Peyer's patch (tissue), 4 donors: ENCODE measurements around the gene PLEKHG3. TPM values are rescaled to one million over a fixed set of nuclear protein-coding genes. Genes with fewer than 3 reads are reported as not detected.
"Not testable (repeated sequence)": the region's sequence is repeated elsewhere in the genome, so short reads cannot be mapped to it uniquely, and the experiment has no call there.

ENCODE experiments used
- DNase-seq, 3 donors: peaks; one replicate each; pipeline ENCODE4 v3.0.0-alpha.2; 2017 to 2019
- H3K27ac ChIP-seq, 4 donors: fragments of 200-600 bp; sonication (generic); one replicate each; pipeline ENCODE4 v1.5.1; 2016 to 2019
- H3K27me3 ChIP-seq, 2 donors: fragments of 200-600 bp; sonication (generic); one replicate each; pipeline ENCODE4 v1.5.1; 2019
- H3K36me3 ChIP-seq, 3 donors: fragments of 200-600 bp; sonication (generic); one replicate each; pipeline ENCODE4 v1.5.1; 2016 to 2019
- H3K4me1 ChIP-seq, 4 donors: fragments of 200-600 bp; sonication (generic); one replicate each; pipeline ENCODE4 v1.5.1; 2016 to 2019
- H3K4me3 ChIP-seq, 4 donors: fragments of 200-600 bp; sonication (generic); 1 replicate in 3 of 4; 2 replicates in 1 of 4; pipeline ENCODE4 v1.5.1; 2016 to 2019; ENCODE audit warnings: mild to moderate bottlenecking in 1 of 4
- H3K9me3 ChIP-seq, 4 donors: fragments of 200-600 bp; sonication (generic); one replicate each; pipeline ENCODE4 v1.5.1; 2016 to 2019; ENCODE audit warnings: mild to moderate bottlenecking in 1 of 4
- POLR2A ChIP-seq, 2 donors: fragments of 450-650 bp; IDR thresholded peaks; one replicate each; pipeline ENCODE4 v1.5.1; 2017; ENCODE audit warnings: antibody characterized with exemption in 2 of 2, mild to moderate bottlenecking in 2 of 2, moderate library complexity in 2 of 2
- total RNA-seq, 4 donors: library from RNA; depleted of rRNA; stranded (reverse); fragments of >200 nt; gene quantifications; one replicate each; pipeline ENCODE4 v1.1.0, GENCODE V29; 2016
- TF ChIP-seq, protein P1 (sequence below), 6 experiments: fragments of 450-650 bp in 4 of 6; fragments of 200-600 bp in 2 of 6; sonication (generic) in 1 of 6; IDR thresholded peaks; one replicate each; pipeline ENCODE4 v1.5.1; 2017 to 2019; ENCODE audit warnings: antibody characterized with exemption in 6 of 6, mild to moderate bottlenecking in 3 of 6, moderate library complexity in 1 of 6

PLEKHG3 gene
- total RNA-seq, 4 donors from 2014 or later, result 18.2 to 45.5 (median 31.5) TPM

DNA sequence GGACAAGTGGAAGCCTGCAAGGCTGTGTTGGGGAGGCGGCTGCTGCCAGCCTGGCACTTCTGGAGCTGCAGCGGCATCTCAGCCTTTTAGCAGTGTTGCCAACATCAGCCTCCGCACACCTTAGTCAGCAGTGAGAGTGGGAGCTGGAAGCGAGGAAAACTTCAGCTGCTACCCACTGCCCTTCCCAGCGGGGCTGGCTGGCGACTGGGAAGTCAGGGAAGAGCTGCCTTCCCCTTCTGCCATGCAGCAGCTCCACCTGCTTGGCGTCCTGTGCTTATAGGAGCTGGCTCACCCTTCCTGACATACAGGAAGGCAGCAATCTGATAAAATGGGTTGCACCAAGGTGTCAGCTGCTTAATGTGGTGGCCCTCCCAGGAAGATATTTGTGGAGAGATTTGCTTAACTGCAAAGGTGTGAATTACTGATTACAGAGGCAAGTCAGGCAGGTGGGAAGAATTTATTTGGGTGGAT, 15.4 kb upstream of the PLEKHG3 start:
- H3K36me3 ChIP-seq, result no peaks in the 10 kb centered on the region
- H3K27me3 ChIP-seq, result no peaks in the 10 kb centered on the region
- TF ChIP-seq, protein P1, sequence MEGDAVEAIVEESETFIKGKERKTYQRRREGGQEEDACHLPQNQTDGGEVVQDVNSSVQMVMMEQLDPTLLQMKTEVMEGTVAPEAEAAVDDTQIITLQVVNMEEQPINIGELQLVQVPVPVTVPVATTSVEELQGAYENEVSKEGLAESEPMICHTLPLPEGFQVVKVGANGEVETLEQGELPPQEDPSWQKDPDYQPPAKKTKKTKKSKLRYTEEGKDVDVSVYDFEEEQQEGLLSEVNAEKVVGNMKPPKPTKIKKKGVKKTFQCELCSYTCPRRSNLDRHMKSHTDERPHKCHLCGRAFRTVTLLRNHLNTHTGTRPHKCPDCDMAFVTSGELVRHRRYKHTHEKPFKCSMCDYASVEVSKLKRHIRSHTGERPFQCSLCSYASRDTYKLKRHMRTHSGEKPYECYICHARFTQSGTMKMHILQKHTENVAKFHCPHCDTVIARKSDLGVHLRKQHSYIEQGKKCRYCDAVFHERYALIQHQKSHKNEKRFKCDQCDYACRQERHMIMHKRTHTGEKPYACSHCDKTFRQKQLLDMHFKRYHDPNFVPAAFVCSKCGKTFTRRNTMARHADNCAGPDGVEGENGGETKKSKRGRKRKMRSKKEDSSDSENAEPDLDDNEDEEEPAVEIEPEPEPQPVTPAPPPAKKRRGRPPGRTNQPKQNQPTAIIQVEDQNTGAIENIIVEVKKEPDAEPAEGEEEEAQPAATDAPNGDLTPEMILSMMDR (IDR thresholded peaks at IDR 0.05), result no peak
- peak in 1 of 2 donors; percentile 9 for TF ChIP-seq POLR2A (IDR thresholded peaks at IDR 0.05)
- H3K4me3 ChIP-seq, result no peak overlapping the region
- H3K4me1 ChIP-seq, result no peaks in the 10 kb centered on the region
- no peak for DNase-seq
- H3K9me3 ChIP-seq, result no peaks in the 10 kb centered on the region
- peak overlapping the region in 1 of 4 donors; percentile 15 for H3K27ac ChIP-seq

DNA sequence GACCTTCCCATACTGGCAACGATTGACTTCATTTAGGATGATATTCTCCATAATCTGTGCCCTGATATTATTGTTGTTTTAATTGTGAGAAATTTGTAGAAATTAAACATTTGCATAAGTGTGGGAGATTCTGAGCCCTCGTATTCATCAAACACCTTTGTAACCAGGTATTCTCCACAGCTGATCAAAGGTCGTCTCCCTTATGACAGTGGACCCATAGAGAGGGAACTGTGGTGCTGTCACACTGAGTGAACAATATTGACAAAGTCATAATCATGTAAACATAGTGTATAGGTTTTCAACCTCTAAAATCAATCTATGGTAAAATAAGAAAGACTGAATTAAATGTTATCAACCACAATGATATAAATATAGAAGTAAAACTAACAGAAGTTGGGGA, 14.9 kb upstream of the PLEKHG3 start:
- H3K36me3 ChIP-seq, result no peaks in the 10 kb centered on the region
- H3K27me3 ChIP-seq, result no peaks in the 10 kb centered on the region
- H3K27ac ChIP-seq, result peak overlapping the region in 1 of 4 donors; percentile 15
- no peaks in the 10 kb centered on the region for H3K9me3 ChIP-seq
- H3K4me3 ChIP-seq, result no peak overlapping the region
- no peak for TF ChIP-seq POLR2A (IDR thresholded peaks at IDR 0.05)
- TF ChIP-seq, protein P1 (IDR thresholded peaks at IDR 0.05), result no peak
- DNase-seq, result no peak
- H3K4me1 ChIP-seq, result no peaks in the 10 kb centered on the region

DNA sequence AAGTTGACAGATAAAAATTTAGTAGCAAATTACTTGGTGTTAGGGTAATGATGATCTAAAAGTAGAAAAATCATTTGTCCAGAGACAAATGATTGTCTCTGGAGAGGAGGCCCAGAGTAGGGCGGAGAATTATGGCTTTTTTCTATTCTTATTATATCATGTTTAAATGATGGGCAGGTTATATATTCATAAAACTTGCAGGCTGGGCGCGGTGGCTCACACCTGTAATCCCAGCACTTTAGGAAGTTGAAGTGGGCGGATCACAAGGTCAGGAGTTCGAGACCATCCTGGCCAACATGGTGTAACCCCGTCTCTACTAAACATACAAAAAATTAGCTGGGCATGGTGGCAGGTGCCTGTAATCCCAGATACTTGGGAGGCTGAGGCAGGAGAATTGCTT, 13.6 kb upstream of the PLEKHG3 start:
- H3K4me1 ChIP-seq, H3K27ac ChIP-seq, H3K9me3 ChIP-seq, H3K36me3 ChIP-seq, H3K4me3 ChIP-seq, H3K27me3 ChIP-seq: not testable (repeated sequence)
- peak in 1 of 3 donors; percentile 40 for DNase-seq

DNA sequence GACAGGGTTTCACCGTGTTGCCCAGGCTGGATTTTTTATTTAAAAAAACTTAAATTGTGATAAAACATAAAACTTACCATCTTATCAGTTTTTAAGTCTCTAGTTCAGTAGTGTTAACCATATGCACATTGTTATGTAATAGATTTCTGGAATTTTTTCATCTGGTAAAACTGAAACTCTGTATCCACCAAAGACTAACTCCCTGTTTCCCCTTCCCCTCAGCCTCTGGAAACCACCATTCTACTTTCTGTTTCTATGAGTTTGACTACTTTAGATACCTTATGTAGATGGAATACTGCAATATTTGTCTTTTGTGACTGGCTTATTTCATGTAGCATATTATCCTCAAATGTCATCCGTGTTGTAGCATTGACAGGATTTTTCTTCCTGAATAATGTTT, 12.8 kb upstream of the PLEKHG3 start:
- no peaks in the 10 kb centered on the region for H3K9me3 ChIP-seq
- DNase-seq, result no peak
- no peaks in the 10 kb centered on the region for H3K36me3 ChIP-seq
- no peaks in the 10 kb centered on the region for H3K4me1 ChIP-seq
- H3K4me3 ChIP-seq, result no peak overlapping the region
- H3K27me3 ChIP-seq, result no peaks in the 10 kb centered on the region
- no peak overlapping the region for H3K27ac ChIP-seq
- TF ChIP-seq, protein P1 (IDR thresholded peaks at IDR 0.05), result no peak
- no peak for TF ChIP-seq POLR2A (IDR thresholded peaks at IDR 0.05)

DNA sequence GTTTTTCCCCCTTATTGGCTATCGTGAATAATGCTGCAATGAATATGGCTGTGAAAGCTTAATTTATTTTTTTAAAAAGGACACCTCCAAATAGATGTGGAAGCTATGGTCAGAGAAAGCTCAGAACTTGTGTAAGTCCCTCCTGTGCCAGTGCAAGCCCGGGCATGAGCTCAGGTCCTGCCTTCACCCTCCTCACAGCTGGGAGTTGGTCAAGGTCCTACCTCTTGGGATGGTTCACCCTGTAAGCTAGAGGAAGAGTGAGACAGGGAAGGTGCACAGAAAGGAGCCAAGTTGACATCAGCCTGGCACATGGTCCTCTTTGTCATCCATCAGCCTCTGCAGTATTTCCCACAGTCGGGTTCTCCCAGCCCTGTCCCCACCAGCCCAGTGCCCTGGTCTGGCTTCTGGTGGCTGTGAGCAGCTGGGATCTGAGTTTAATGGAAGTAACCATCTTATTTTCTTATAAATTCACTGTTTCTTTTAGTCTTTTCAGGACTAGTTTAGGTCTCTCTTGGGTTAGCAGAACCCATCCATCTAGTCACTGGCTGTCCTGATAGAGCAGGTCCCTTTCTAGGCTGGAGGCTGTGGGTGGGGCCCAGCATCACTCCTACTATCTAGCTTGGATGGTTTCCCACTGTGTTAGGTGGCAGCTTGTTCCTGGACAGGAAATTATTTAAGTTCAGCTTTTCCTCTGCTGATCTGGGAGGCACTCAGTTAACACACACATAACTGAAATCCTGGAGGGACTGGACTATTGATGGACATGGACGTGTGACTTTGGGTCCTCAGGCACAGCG, 11.8 kb upstream of the PLEKHG3 start:
- H3K9me3 ChIP-seq, result no peaks in the 10 kb centered on the region
- no peaks in the 10 kb centered on the region for H3K4me1 ChIP-seq
- H3K27ac ChIP-seq, result no peak overlapping the region
- peak in 1 of 3 donors; percentile 54 for DNase-seq
- no peaks in the 10 kb centered on the region for H3K36me3 ChIP-seq
- TF ChIP-seq POLR2A (IDR thresholded peaks at IDR 0.05), result no peak
- TF ChIP-seq, protein P1 (IDR thresholded peaks at IDR 0.05), result no peak
- H3K4me3 ChIP-seq, result no peak overlapping the region
- no peaks in the 10 kb centered on the region for H3K27me3 ChIP-seq

DNA sequence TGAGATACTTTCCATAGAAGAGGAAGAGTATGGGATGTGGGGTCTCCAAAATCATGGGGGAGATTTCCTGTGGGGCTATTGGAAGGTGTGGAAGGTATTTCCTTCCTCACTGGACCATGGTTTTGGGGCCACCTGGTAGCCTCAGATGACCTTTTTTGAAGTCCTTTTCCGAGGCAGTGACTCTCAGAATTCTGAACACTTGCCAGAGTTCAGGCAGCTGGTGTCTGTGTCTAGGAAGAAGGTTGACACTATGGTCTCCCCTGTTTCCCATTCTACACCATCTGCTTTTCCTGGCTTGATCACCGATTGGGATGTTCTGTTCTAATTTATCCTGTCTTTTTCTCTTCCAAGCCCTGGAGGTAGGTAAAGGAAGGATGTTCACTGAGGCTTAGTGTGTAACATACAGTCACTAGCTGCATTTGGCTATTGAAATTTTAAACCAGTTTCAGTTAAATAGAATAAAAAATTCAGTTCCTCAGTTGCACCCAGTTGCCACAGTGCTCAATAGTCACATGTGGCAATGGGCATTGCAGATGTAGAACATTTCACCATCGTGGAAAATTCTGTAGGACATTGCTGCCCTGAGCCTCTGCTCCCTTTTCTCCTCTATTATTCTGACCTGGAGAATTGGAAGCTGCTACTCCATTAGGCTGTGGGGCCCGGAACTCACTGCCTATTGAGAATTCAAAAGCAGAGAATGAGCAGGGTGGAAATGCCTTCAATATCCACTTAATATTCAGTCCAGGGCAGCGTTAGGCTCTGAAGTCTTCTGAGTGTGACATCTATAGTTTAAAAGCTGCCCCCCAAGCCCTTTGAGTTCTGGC, 11.0 kb upstream of the PLEKHG3 start:
- no peak overlapping the region for H3K4me3 ChIP-seq
- H3K36me3 ChIP-seq, result no peaks in the 10 kb centered on the region
- H3K9me3 ChIP-seq, result no peaks in the 10 kb centered on the region
- H3K27ac ChIP-seq, result no peak overlapping the region
- H3K27me3 ChIP-seq, result no peaks in the 10 kb centered on the region
- H3K4me1 ChIP-seq, result no peaks in the 10 kb centered on the region
- DNase-seq, result no peak
- TF ChIP-seq, protein P1 (IDR thresholded peaks at IDR 0.05), result no peak
- TF ChIP-seq POLR2A (IDR thresholded peaks at IDR 0.05), result no peak
